Right lobe of liver (tissue), 4 donors: ENCODE data around the gene MUC5AC.

Source experiments
- CTCF ChIP-seq, 4 donors: fragments of 200-600 bp in 3 of 4; fragments of 450-650 bp in 1 of 4; IDR thresholded peaks; one replicate each; pipeline versions ENCODE4 v1.5.1 to v1.8.0; 2016 to 2022; ENCODE audit warnings: antibody characterized with exemption in 4 of 4, mild to moderate bottlenecking in 2 of 4
- POLR2A ChIP-seq: fragments of 450-650 bp; IDR thresholded peaks from one replicate; pipeline ENCODE4 v1.6.1; 2017; ENCODE audit warnings: antibody characterized with exemption, mild to moderate bottlenecking
- donor health status: DM: no; HTN: no; CAD: no.
- donor health status: DM: no; HTN: no; CAD: no.
- donor health status: DM: no; HTN: yes; CAD: no.

GRCh38 chr11:1226226-1226985, 68.7 kb downstream of the MUC5AC start:
- TF ChIP-seq CTCF (IDR thresholded peaks at IDR 0.05): no peak
- TF ChIP-seq POLR2A: no peak
